Astrocyte (in vitro differentiated cells and primary cell): Measurements from ENCODE around the gene PGP. TPM values are rescaled to one million over a fixed set of nuclear protein-coding genes. Genes with fewer than 3 reads are reported as not detected.
A peak's percentile ranks its signal among the peaks of the same experiment; 100 is the strongest.

Source experiments
- DNase-seq: peaks from one replicate; pipeline ENCODE4 v3.0.0-alpha.2; 2010; ENCODE audit warnings: low read depth
- FAIRE-seq: peaks from 2 replicates; lab custom pipeline; 2011; peaks lifted over from hg19 to GRCh38; lab: Jason Lieb, UNC
- H2AFZ ChIP-seq: 2 replicates; pipeline ENCODE4 v1.6.0; 2012; ENCODE audit warnings: low read depth, low read length, inconsistent platforms
- H3K27ac ChIP-seq: 2 replicates; pipeline ENCODE4 v1.5.1; 2011; ENCODE audit warnings: low read depth, low read length, inconsistent platforms
- H3K27me3 ChIP-seq: 2 replicates; pipeline ENCODE4 v1.6.0; 2011; ENCODE audit warnings: low read length, inconsistent platforms; ENCODE audit not compliant: insufficient read depth
- H3K36me3 ChIP-seq: 2 replicates; pipeline ENCODE4 v1.5.1; 2011; ENCODE audit warnings: low read length, inconsistent platforms; ENCODE audit not compliant: insufficient read depth
- H3K4me1 ChIP-seq: 2 replicates; pipeline ENCODE4 v1.5.1; 2011; ENCODE audit warnings: low read length, inconsistent platforms; ENCODE audit not compliant: insufficient read depth
- H3K4me2 ChIP-seq: 2 replicates; pipeline ENCODE4 v1.6.0; 2012; ENCODE audit warnings: low read length, inconsistent platforms
- H3K4me3 ChIP-seq: 2 replicates; pipeline ENCODE4 v1.5.1; 2011; ENCODE audit warnings: low read depth, mild to moderate bottlenecking, low read length, inconsistent platforms; ENCODE audit not compliant: insufficient read depth
- H3K79me2 ChIP-seq: 2 replicates; pipeline ENCODE4 v1.6.0; 2012; ENCODE audit warnings: mild to moderate bottlenecking, low read length, inconsistent platforms; ENCODE audit not compliant: insufficient read depth
- H3K9ac ChIP-seq: 2 replicates; pipeline ENCODE4 v1.6.0; 2012; ENCODE audit warnings: mild to moderate bottlenecking, low read length, inconsistent platforms
- H3K9me3 ChIP-seq: 2 replicates; pipeline ENCODE4 v1.5.1; 2012; ENCODE audit warnings: low read depth, mild to moderate bottlenecking, low read length, inconsistent platforms; ENCODE audit not compliant: insufficient read depth
- H4K20me1 ChIP-seq: 2 replicates; pipeline ENCODE4 v1.6.0; 2012; ENCODE audit warnings: low read length, inconsistent platforms; ENCODE audit not compliant: insufficient read depth
- H3K27ac Mint-ChIP-seq: one replicate; pipeline ENCODE4 v1.8.0; 2021; ENCODE audit warnings: mild to moderate bottlenecking, mixed read lengths; ENCODE audit not compliant: unreplicated experiment
- H3K27me3 Mint-ChIP-seq: one replicate; pipeline ENCODE4 v1.8.0; 2021; ENCODE audit warnings: low read depth, mixed read lengths; ENCODE audit not compliant: unreplicated experiment
- H3K36me3 Mint-ChIP-seq: one replicate; pipeline ENCODE4 v1.8.0; 2021; ENCODE audit warnings: low read depth, mixed read lengths; ENCODE audit not compliant: unreplicated experiment
- H3K4me1 Mint-ChIP-seq: one replicate; pipeline ENCODE4 v1.8.0; 2021; ENCODE audit warnings: low read depth, mixed read lengths; ENCODE audit not compliant: unreplicated experiment
- H3K4me3 Mint-ChIP-seq: one replicate; pipeline ENCODE4 v1.8.0; 2021; ENCODE audit warnings: mild to moderate bottlenecking, moderate library complexity, mixed read lengths; ENCODE audit not compliant: unreplicated experiment
- H3K9me3 Mint-ChIP-seq: one replicate; pipeline ENCODE4 v1.8.0; 2021; ENCODE audit warnings: mild to moderate bottlenecking, mixed read lengths; ENCODE audit not compliant: unreplicated experiment
- CTCF ChIP-seq: IDR thresholded peaks from 2 replicates; pipeline ENCODE4 v1.5.1; 2011; ENCODE audit warnings: low read depth, mild to moderate bottlenecking, inconsistent platforms, low read length, moderate library complexity; ENCODE audit not compliant: insufficient read depth
- EZH2 ChIP-seq: IDR thresholded peaks from 2 replicates; pipeline ENCODE4 v1.6.1; 2012; ENCODE audit warnings: mild to moderate bottlenecking, low read length, inconsistent platforms; ENCODE audit not compliant: insufficient read depth
- total RNA-seq: library from RNA; stranded (reverse); gene quantifications from 2 replicates; pipeline ENCODE4 v1.2.1, GENCODE V29; 2021

The PGP gene
- total RNA-seq, 1 donor from 2014 or later, result 21.1 TPM

- H3K27ac ChIP-seq, result no peak overlapping the region
- H3K4me2 ChIP-seq, result no peak overlapping the region
- Mint-ChIP-seq H3K27ac (no peak overlapping the region), H3K36me3 (peaks cover 4% of the 10 kb centered on the region), H3K4me3 (no peak overlapping the region), H3K4me1 (no peaks in the 10 kb centered on the region), H3K27me3 (no peaks in the 10 kb centered on the region), H3K9me3 (no peaks in the 10 kb centered on the region)
- H2AFZ ChIP-seq, result no peak overlapping the region
- H3K4me1 ChIP-seq, result no peaks in the 10 kb centered on the region
- H3K79me2 ChIP-seq, result no peaks in the 10 kb centered on the region
- peaks cover 16% of the 10 kb centered on the region for H4K20me1 ChIP-seq
- FAIRE-seq (no peak), DNase-seq (no peak)
- H3K36me3 ChIP-seq, result peaks cover under 1% of the 10 kb centered on the region
- TF ChIP-seq CTCF, result no peak
- no peak for TF ChIP-seq EZH2
- H3K4me3 ChIP-seq, result no peak overlapping the region
- H3K27me3 ChIP-seq, result no peaks in the 10 kb centered on the region
- no peaks in the 10 kb centered on the region for H3K9me3 ChIP-seq
- no peak overlapping the region for H3K9ac ChIP-seq
Observed at GRCh38 chr16:2173366-2173765, 41.3 kb downstream of the PGP start.

- peaks cover 2% of the 10 kb centered on the region for H3K36me3 ChIP-seq
- peak overlapping the region; percentile 47 for H3K27ac Mint-ChIP-seq
- H3K36me3 Mint-ChIP-seq, result peaks cover 5% of the 10 kb centered on the region
Observed at GRCh38 chr16:2172688-2173335, 41.8 kb downstream of the PGP start.

More at GRCh38 chr16:2172688-2173335, 41.8 kb downstream of the PGP start:
- TF ChIP-seq CTCF (no peak), EZH2 (no peak)
- no peak overlapping the region for H3K4me3 ChIP-seq
- no peaks in the 10 kb centered on the region for H3K4me1 ChIP-seq
- DNase-seq (no peak), FAIRE-seq (no peak)
- H3K27me3 ChIP-seq, result no peaks in the 10 kb centered on the region
- no peak overlapping the region for H3K4me3 Mint-ChIP-seq
- H3K9me3 ChIP-seq, result no peaks in the 10 kb centered on the region
- no peaks in the 10 kb centered on the region for H3K79me2 ChIP-seq
- H3K9me3 Mint-ChIP-seq, result no peaks in the 10 kb centered on the region
- H3K4me1 Mint-ChIP-seq, result no peaks in the 10 kb centered on the region
- no peak overlapping the region for H3K4me2 ChIP-seq
- H3K27me3 Mint-ChIP-seq, result no peaks in the 10 kb centered on the region
- H3K27ac ChIP-seq, result no peak overlapping the region
- H3K9ac ChIP-seq, result no peak overlapping the region
- H2AFZ ChIP-seq, result no peak overlapping the region
- H4K20me1 ChIP-seq, result peaks cover 22% of the 10 kb centered on the region
